ENCODE results near the gene OPTC.
"Not testable (repeated sequence)": the region's sequence is repeated elsewhere in the genome, so short reads cannot be mapped to it uniquely, and the experiment has no call there.

OPTC gene

GRCh38 chr1:203492748-203493130 lies 1.2 kb upstream of the OPTC start:
- DNase-seq = no peak

- DNase-seq = no peak
Observed at GRCh38 chr1:203495845-203496244, 1.9 kb downstream of the OPTC start.

- DNase-seq = no peak
Observed at GRCh38 chr1:203497269-203497777, 3.4 kb downstream of the OPTC start.

- no peak for DNase-seq
Observed at GRCh38 chr1:203499643-203500278, 5.8 kb downstream of the OPTC start.

- DNase-seq = no peak
Observed at GRCh38 chr1:203500279-203500678, 6.3 kb downstream of the OPTC start.

GRCh38 chr1:203503836-203504235 lies 9.9 kb downstream of the OPTC start:
- DNase-seq = no peak

- DNase-seq = peak; percentile 73 to 75
Observed at GRCh38 chr1:203504400-203505250, 10.7 kb downstream of the OPTC start.

GRCh38 chr1:203505526-203506204 lies 11.7 kb downstream of the OPTC start:
- no peak for DNase-seq

GRCh38 chr1:203506858-203507626 lies 13.1 kb downstream of the OPTC start:
- no peak for DNase-seq

- no peak for DNase-seq
Observed at GRCh38 chr1:203507759-203508158, 13.8 kb downstream of the OPTC start.

- DNase-seq = no peak
Observed at GRCh38 chr1:203508463-203509073, 14.6 kb downstream of the OPTC start.

- DNase-seq = no peak
Observed at GRCh38 chr1:203509135-203509534, 15.2 kb downstream of the OPTC start.

GRCh38 chr1:203511513-203511912 lies 17.6 kb downstream of the OPTC start:
- DNase-seq = no peak

GRCh38 chr1:203511930-203512329 lies 18.0 kb downstream of the OPTC start:
- no peak for DNase-seq

- no peak for DNase-seq
Observed at GRCh38 chr1:203512517-203512847, 18.5 kb downstream of the OPTC start.

- DNase-seq = peak; percentile 39 to 41
Observed at GRCh38 chr1:203512848-203513584, 19.1 kb downstream of the OPTC start.

GRCh38 chr1:203513585-203514031 lies 19.7 kb downstream of the OPTC start:
- DNase-seq = no peak

GRCh38 chr1:203516184-203516583 lies 22.2 kb downstream of the OPTC start:
- no peak for DNase-seq

GRCh38 chr1:203516906-203517305 lies 23.0 kb downstream of the OPTC start:
- no peak for DNase-seq

- DNase-seq = no peak
Observed at GRCh38 chr1:203517426-203518110, 23.6 kb downstream of the OPTC start.

GRCh38 chr1:203518139-203518538 lies 24.2 kb downstream of the OPTC start:
- DNase-seq = not testable (repeated sequence)
